Measurements from ENCODE around the gene ROBO3.

DNA sequence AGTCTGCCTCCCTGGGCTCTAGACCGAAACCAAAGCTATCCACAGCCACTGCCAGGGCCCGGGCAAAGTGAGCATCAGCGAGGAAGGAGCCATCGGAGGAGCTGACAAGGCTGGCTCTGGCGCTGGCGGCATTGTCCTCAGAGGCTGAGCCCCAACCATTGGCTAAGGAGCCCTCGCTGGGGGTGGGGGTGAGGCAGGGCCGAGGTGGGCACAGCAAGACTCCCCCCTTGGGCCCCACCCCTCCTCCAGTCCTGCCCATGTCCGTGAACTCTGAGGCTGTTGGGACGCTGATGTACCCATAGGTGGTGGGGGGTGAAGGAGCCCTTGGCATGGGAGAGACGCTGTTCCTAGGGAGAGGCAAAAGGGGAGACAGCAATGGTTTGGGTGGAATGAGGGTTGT, 21.2 kb downstream of the ROBO3 start:
- TF ChIP-seq, protein P1, sequence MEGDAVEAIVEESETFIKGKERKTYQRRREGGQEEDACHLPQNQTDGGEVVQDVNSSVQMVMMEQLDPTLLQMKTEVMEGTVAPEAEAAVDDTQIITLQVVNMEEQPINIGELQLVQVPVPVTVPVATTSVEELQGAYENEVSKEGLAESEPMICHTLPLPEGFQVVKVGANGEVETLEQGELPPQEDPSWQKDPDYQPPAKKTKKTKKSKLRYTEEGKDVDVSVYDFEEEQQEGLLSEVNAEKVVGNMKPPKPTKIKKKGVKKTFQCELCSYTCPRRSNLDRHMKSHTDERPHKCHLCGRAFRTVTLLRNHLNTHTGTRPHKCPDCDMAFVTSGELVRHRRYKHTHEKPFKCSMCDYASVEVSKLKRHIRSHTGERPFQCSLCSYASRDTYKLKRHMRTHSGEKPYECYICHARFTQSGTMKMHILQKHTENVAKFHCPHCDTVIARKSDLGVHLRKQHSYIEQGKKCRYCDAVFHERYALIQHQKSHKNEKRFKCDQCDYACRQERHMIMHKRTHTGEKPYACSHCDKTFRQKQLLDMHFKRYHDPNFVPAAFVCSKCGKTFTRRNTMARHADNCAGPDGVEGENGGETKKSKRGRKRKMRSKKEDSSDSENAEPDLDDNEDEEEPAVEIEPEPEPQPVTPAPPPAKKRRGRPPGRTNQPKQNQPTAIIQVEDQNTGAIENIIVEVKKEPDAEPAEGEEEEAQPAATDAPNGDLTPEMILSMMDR (IDR thresholded peaks at IDR 0.05): no peak
- no peak for TF ChIP-seq POLR2A (IDR thresholded peaks at IDR 0.05)
- no peak for TF ChIP-seq POLR2AphosphoS5 (IDR thresholded peaks at IDR 0.05; ENCODE audit: insufficient read depth in 1 of 2, low read depth in 1 of 2)

Measured in vagina (tissue), 2 donors.